CD14-positive monocyte (primary cell): Measurements from ENCODE around the gene XIRP1. TPM values are rescaled to one million over a fixed set of nuclear protein-coding genes. Genes with fewer than 3 reads are reported as not detected.

Experiments
- DNase-seq, 3 donors: peaks; one replicate each; pipeline ENCODE4 v3.0.0-alpha.2; 2011 to 2022
- H2AFZ ChIP-seq: 2 replicates; pipeline ENCODE4 v1.6.0; 2012; ENCODE audit warnings: mild to moderate bottlenecking, low read depth, low read length, inconsistent platforms; ENCODE audit not compliant: insufficient read depth, poor library complexity, severe bottlenecking
- H3K27ac ChIP-seq, 2 donors: 1 replicate in 1 of 2; 2 replicates in 1 of 2; pipeline ENCODE4 v1.5.1; 2012 to 2013; ENCODE audit warnings: low read length in 2 of 2, control low read depth in 1 of 2, inconsistent platforms in 1 of 2, low read depth in 1 of 2, mild to moderate bottlenecking in 1 of 2
- H3K27me3 ChIP-seq, 2 donors: one replicate each; pipeline versions ENCODE4 v1.6.0 to v1.6.1; 2011 to 2013; ENCODE audit warnings: low read length in 2 of 2; ENCODE audit not compliant: control insufficient read depth in 2 of 2, insufficient read depth in 2 of 2
- H3K36me3 ChIP-seq, 2 donors: replicated peaks in 1 of 2; 1 replicate in 1 of 2; 2 replicates in 1 of 2; pipeline versions ENCODE4 v1.5.1 to v1.6.1; 2012 to 2013; ENCODE audit warnings: low read length in 2 of 2, control low read depth in 1 of 2, inconsistent platforms in 1 of 2, mild to moderate bottlenecking in 1 of 2; ENCODE audit not compliant: insufficient read depth in 2 of 2, control insufficient read depth in 1 of 2
- H3K4me1 ChIP-seq, 2 donors: 1 replicate in 1 of 2; 2 replicates in 1 of 2; pipeline versions ENCODE4 v1.5.1 to v1.6.1; 2012 to 2013; ENCODE audit warnings: low read length in 2 of 2, control low read depth in 1 of 2, inconsistent platforms in 1 of 2, mild to moderate bottlenecking in 1 of 2, moderate library complexity in 1 of 2; ENCODE audit not compliant: insufficient read depth in 2 of 2, control insufficient read depth in 1 of 2
- H3K4me2 ChIP-seq: replicated peaks from 2 replicates; pipeline ENCODE3; 2012; ENCODE audit warnings: low read length, moderate library complexity, mild to moderate bottlenecking; ENCODE audit not compliant: poor library complexity, severe bottlenecking; ENCODE audit errors: extremely low read depth
- H3K4me3 ChIP-seq, 3 experiments: fragments of 200-600 bp in 1 of 3; sonication (generic) in 1 of 3; replicated peaks in 1 of 3; 1 replicate in 2 of 3; 2 replicates in 1 of 3; pipeline ENCODE4 v1.5.1; 2011 to 2013; ENCODE audit warnings: low read length in 3 of 3, mild to moderate bottlenecking in 3 of 3, control low read depth in 2 of 3, low read depth in 2 of 3, inconsistent platforms in 1 of 3, moderate library complexity in 1 of 3
- H3K79me2 ChIP-seq: 2 replicates; pipeline ENCODE4 v1.6.0; 2012; ENCODE audit warnings: mild to moderate bottlenecking, control low read depth, inconsistent platforms, low read length, moderate library complexity; ENCODE audit not compliant: insufficient read depth
- H3K9ac ChIP-seq: 2 replicates; pipeline ENCODE4 v1.6.0; 2017; ENCODE audit warnings: low read length, mild to moderate bottlenecking; ENCODE audit not compliant: insufficient read depth, poor library complexity, severe bottlenecking
- H3K9me3 ChIP-seq, 2 donors: replicated peaks in 1 of 2; 1 replicate in 1 of 2; 2 replicates in 1 of 2; pipeline versions ENCODE4 v1.5.1 to v1.6.1; 2012 to 2013; ENCODE audit warnings: low read length in 2 of 2, control low read depth in 1 of 2; ENCODE audit not compliant: control insufficient read depth in 1 of 2, insufficient read depth in 1 of 2
- H4K20me1 ChIP-seq: 2 replicates; pipeline ENCODE4 v1.6.0; 2012; ENCODE audit warnings: mild to moderate bottlenecking, low read length, control low read depth, moderate library complexity; ENCODE audit not compliant: insufficient read depth
- H3K27ac Mint-ChIP-seq, 7 donors: one replicate each; pipeline ENCODE4 v1.8.0; 2020; ENCODE audit warnings: mild to moderate bottlenecking in 7 of 7, mixed read lengths in 7 of 7, moderate library complexity in 6 of 7, inconsistent platforms in 2 of 7
- H3K27me3 Mint-ChIP-seq, 3 donors: one replicate each; pipeline ENCODE4 v1.8.0; 2021 to 2022; ENCODE audit warnings: low read depth in 3 of 3, mild to moderate bottlenecking in 3 of 3, mixed read lengths in 3 of 3, moderate library complexity in 3 of 3, inconsistent platforms in 1 of 3
- H3K36me3 Mint-ChIP-seq, 2 donors: one replicate each; pipeline ENCODE4 v1.8.0; 2020; ENCODE audit warnings: mixed read lengths in 2 of 2, inconsistent platforms in 1 of 2, mild to moderate bottlenecking in 1 of 2
- H3K4me1 Mint-ChIP-seq: one replicate; pipeline ENCODE4 v1.8.0; 2020; ENCODE audit warnings: mild to moderate bottlenecking, mixed read lengths
- H3K4me3 Mint-ChIP-seq, 2 donors: one replicate each; pipeline ENCODE4 v1.8.0; 2020; ENCODE audit warnings: mild to moderate bottlenecking in 2 of 2, mixed read lengths in 2 of 2, moderate library complexity in 1 of 2
- H3K9me3 Mint-ChIP-seq, 7 donors: one replicate each; pipeline ENCODE4 v1.8.0; 2020 to 2022; ENCODE audit warnings: mixed read lengths in 7 of 7, mild to moderate bottlenecking in 6 of 7, moderate library complexity in 6 of 7, inconsistent platforms in 2 of 7
- WGBS: methylation state at CpG from one replicate; pipeline ENCODE4 v1.1.5; 2013; ENCODE audit warnings: missing lambda C conversion rate; ENCODE audit not compliant: insufficient coverage; 5-methylcytosine and 5-hydroxymethylcytosine counted together
- intact Hi-C, 2 donors: fragments of 100-400 bp; cut with micrococcal nuclease; formaldehyde crosslinking; loops; one replicate each; pipeline versions ENCODE4 v1.15.0 to v1.15.1; 2023
- polyA plus RNA-seq, 3 donors: library from polyadenylated mRNA; depleted of rRNA in 1 of 3; unstranded in 2 of 3; stranded (reverse) in 1 of 3; fragments of 300-500 nt in 2 of 3; fragments of >200 nt in 1 of 3; fragmentation: Illumina TruSeq in 2 of 3; gene quantifications; 1 replicate in 2 of 3; 2 replicates in 1 of 3; pipeline ENCODE4 v1.2.3, GENCODE V29; 2012 to 2021
- TF ChIP-seq, protein P1 (sequence below): fragments of 200-600 bp; IDR thresholded peaks from one replicate; pipeline ENCODE4 v1.8.0; 2022; ENCODE audit warnings: antibody characterized with exemption, mild to moderate bottlenecking

The XIRP1 gene
- polyA plus RNA-seq, 3 donors, result not detected

DNA sequence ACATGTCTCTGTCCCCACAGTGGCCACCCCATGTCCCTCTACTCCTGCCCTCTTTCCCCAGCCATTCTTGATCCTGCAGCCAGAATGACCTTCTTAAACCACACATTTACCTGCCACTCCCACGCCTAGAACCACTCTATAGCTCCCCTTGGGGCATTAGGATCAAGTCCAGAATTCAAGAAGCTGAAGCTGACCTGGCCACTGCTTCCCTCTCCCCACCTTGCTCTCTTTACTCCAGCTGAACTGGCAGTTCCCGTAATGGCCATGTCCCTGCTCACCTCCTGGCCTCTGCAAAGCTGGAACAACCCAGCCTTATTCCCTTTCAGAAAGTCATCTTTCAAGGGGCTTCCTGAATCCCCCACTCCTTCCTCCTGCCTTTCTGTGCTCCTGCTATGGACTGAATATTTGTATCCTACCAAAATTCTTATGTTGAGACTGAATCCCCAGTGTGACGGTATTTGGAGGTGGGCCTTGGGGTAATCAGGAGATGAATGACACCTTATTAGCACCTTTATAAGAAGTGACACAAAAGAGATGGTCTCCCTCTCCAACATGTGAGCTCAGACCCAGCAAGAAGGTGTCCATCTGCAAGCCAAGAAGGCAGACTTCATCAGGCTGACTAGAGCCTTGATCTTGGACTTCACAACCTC lies 42.8 kb downstream of the XIRP1 start:
- H3K36me3 Mint-ChIP-seq, result peaks cover 70 to 72% of the 10 kb centered on the region in 2 donors
- 100% methylated on average over 2 of the region's 3 CpGs for WGBS
- H3K27me3 Mint-ChIP-seq, result peaks cover 0 to 7% (median 3%) of the 10 kb centered on the region in 3 donors
- H3K9me3 ChIP-seq, result no peaks in the 10 kb centered on the region
- intact Hi-C loops, result loop anchor here in 1 of 2 donors (5.0 kb wide), 1 partner anchor 33 kb away; no protein-coding TSS in a partner anchor
- peaks cover 73 to 76% of the 10 kb centered on the region in 2 donors for H3K4me1 ChIP-seq
- H2AFZ ChIP-seq, result no peak overlapping the region
- H3K4me3 ChIP-seq, result peak overlapping the region in 1 of 3 experiments; percentile 83
- H4K20me1 ChIP-seq, result peaks cover 86% of the 10 kb centered on the region
- DNase-seq, result peak in 1 of 3 donors; percentile 5
- H3K4me1 Mint-ChIP-seq, result peaks cover 77% of the 10 kb centered on the region
- peak overlapping the region; percentile 24 to 97 for H3K27ac ChIP-seq
- peaks cover 0 to 6% (median 2%) of the 10 kb centered on the region in 7 donors for H3K9me3 Mint-ChIP-seq
- H3K36me3 ChIP-seq, result peaks cover 16 to 27% of the 10 kb centered on the region in 2 donors
- H3K4me3 Mint-ChIP-seq, result peak overlapping the region; percentile 98 to 100
- peak overlapping the region; percentile 94 to 99 (median 96) for H3K27ac Mint-ChIP-seq
- H3K9ac ChIP-seq, result no peak overlapping the region
- H3K4me2 ChIP-seq, result peak overlapping the region; percentile 98
- TF ChIP-seq, protein P1, sequence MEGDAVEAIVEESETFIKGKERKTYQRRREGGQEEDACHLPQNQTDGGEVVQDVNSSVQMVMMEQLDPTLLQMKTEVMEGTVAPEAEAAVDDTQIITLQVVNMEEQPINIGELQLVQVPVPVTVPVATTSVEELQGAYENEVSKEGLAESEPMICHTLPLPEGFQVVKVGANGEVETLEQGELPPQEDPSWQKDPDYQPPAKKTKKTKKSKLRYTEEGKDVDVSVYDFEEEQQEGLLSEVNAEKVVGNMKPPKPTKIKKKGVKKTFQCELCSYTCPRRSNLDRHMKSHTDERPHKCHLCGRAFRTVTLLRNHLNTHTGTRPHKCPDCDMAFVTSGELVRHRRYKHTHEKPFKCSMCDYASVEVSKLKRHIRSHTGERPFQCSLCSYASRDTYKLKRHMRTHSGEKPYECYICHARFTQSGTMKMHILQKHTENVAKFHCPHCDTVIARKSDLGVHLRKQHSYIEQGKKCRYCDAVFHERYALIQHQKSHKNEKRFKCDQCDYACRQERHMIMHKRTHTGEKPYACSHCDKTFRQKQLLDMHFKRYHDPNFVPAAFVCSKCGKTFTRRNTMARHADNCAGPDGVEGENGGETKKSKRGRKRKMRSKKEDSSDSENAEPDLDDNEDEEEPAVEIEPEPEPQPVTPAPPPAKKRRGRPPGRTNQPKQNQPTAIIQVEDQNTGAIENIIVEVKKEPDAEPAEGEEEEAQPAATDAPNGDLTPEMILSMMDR, result no peak
- H3K27me3 ChIP-seq, result no peaks in the 10 kb centered on the region
- H3K79me2 ChIP-seq, result peaks cover 71% of the 10 kb centered on the region

DNA sequence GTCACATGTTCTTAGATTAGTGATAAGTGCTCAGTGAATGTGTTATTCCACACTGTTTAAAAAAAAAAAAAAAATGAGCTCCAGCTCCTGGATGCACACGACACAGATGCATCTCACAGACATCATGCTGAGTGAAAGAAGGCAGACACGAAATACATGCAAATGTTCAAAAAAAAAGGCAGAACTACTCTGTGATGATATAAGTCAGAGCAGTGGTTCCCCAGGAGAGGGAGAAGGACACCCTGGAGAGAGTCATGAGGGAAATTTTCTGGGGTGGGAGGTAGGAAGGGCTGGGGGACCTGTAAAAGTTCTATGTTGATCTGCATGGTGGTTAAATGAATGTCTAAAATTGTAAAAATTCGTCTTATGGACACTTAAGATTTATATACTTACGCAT lies 43.3 kb downstream of the XIRP1 start:
- Histone ChIP-seq H3K27me3 (no peaks in the 10 kb centered on the region), H3K4me3 (peak overlapping the region in 2 of 3 experiments; percentile 20 to 83), H3K27ac (peak overlapping the region; percentile 93 to 97), H3K9me3 (no peaks in the 10 kb centered on the region), H2AFZ (no peak overlapping the region), H3K79me2 (peaks cover 71% of the 10 kb centered on the region), H3K4me2 (peak overlapping the region; percentile 98), H4K20me1 (peaks cover 92% of the 10 kb centered on the region), H3K36me3 (peaks cover 21 to 33% of the 10 kb centered on the region in 2 donors), H3K9ac (no peak overlapping the region), H3K4me1 (peaks cover 73 to 76% of the 10 kb centered on the region in 2 donors)
- intact Hi-C loops, result loop anchor here in 1 of 2 donors (5.0 kb wide), 1 partner anchor 33 kb away; no protein-coding TSS in a partner anchor
- DNase-seq, result peak in 2 of 3 donors; percentile 56 to 73
- 100% methylated on average over 1 of the region's 4 CpGs for WGBS
- TF ChIP-seq, protein P1, result no peak
- Mint-ChIP-seq H3K4me1 (peaks cover 72% of the 10 kb centered on the region), H3K27me3 (peaks cover 0 to 5% (median 3%) of the 10 kb centered on the region in 3 donors), H3K9me3 (peaks cover 0 to 6% (median 1%) of the 10 kb centered on the region in 7 donors), H3K36me3 (peaks cover 76 to 77% of the 10 kb centered on the region in 2 donors), H3K4me3 (peak overlapping the region; percentile 98 to 100), H3K27ac (peak overlapping the region; percentile 94 to 99 (median 96))
